Activated T-cell treated with anti-CD3 and anti-CD28 coated beads, Interleukin-2, amount 50 U/mL, for 4 hours (primary cell): ENCODE data around the gene TTLL5. TPM values are rescaled to one million over a fixed set of nuclear protein-coding genes. Genes with fewer than 3 reads are reported as not detected.

Source experiments
- ATAC-seq, 2 donors: fragments of 200-7000 bp; cut with Tn5 transposase; one replicate each; pipeline ENCODE4 v1.10.0; 2021
- DNase-seq: peaks from one replicate; pipeline ENCODE4 v3.0.0-alpha.2; 2020
- H3K27me3 Mint-ChIP-seq: one replicate; pipeline ENCODE4 v1.8.0; 2021; ENCODE audit warnings: low read depth, mixed read lengths
- H3K36me3 Mint-ChIP-seq: one replicate; pipeline ENCODE4 v1.8.0; 2022; ENCODE audit warnings: mixed read lengths; ENCODE audit not compliant: insufficient read depth
- H3K4me1 Mint-ChIP-seq: one replicate; pipeline ENCODE4 v1.8.0; 2021; ENCODE audit warnings: low read depth, mixed read lengths
- H3K4me3 Mint-ChIP-seq: one replicate; pipeline ENCODE4 v1.8.0; 2021; ENCODE audit warnings: mild to moderate bottlenecking, moderate library complexity, mixed read lengths
- H3K9me3 Mint-ChIP-seq: one replicate; pipeline ENCODE4 v1.8.0; 2021; ENCODE audit warnings: mixed read lengths
- total RNA-seq, 3 donors: library from RNA; stranded (reverse); gene quantifications; one replicate each; pipeline ENCODE4 v1.2.1, GENCODE V29; 2021

TTLL5 gene
- total RNA-seq, 3 donors from 2014 or later: 21.1 to 25.0 (median 21.1) TPM

DNA sequence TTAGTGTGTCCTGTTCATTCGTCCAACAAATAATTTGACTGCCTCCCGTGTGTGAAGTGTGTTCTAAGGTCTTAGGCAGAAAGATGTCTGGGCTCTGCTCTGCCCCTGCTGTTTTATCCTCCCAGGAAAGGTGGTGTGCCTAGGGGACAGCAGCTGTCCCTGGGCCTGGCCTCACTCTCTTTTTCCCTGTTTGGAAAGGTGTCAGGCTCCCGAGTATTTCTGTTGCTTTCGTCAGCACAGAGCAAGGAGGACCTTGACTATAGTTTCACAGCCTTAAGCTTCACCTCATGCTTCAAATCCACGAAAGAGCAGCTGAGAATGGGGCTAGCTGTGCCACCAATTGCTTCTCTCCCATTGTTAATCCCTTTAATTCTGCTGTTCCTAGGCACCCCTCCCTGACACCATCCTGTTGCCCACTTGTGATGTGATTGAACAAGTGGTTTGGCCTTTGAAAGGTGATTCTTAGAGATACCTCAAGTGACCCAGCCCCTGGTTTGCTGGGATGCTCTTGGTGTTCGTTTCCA lies 266.6 kb downstream of the TTLL5 start:
- H3K27me3 Mint-ChIP-seq: no peaks in the 10 kb centered on the region
- no peaks in the 10 kb centered on the region for H3K4me1 Mint-ChIP-seq
- peaks cover 7% of the 10 kb centered on the region for H3K36me3 Mint-ChIP-seq
- H3K4me3 Mint-ChIP-seq: no peak overlapping the region
- DNase-seq (no peak), ATAC-seq (no peak)
- H3K9me3 Mint-ChIP-seq: no peaks in the 10 kb centered on the region

DNA sequence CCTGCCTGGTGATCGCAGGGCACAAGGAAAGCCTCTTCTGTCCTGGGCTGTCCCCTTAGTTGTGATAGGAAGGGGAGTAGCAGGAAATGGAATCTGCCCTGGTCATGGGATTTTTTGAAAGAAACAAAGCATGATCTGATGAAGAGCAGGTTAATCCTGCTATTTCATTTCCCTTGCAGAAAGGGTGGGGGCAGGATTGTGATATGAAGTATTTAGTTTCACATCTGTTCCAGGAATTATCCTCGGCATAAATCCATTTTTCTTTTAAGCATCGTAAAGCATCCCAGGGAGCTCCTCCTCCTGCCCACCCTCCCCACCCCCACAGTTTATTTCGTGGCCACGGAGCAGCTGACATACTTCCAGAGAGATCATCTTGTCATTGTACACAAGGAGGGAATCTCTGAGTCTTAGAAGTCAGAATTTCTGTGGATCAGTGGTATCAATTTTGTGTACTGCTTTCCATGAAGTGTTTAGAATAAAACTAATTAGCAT lies 267.7 kb downstream of the TTLL5 start:
- DNase-seq: no peak
- ATAC-seq: no peak
- H3K4me3 Mint-ChIP-seq: no peak overlapping the region

DNA sequence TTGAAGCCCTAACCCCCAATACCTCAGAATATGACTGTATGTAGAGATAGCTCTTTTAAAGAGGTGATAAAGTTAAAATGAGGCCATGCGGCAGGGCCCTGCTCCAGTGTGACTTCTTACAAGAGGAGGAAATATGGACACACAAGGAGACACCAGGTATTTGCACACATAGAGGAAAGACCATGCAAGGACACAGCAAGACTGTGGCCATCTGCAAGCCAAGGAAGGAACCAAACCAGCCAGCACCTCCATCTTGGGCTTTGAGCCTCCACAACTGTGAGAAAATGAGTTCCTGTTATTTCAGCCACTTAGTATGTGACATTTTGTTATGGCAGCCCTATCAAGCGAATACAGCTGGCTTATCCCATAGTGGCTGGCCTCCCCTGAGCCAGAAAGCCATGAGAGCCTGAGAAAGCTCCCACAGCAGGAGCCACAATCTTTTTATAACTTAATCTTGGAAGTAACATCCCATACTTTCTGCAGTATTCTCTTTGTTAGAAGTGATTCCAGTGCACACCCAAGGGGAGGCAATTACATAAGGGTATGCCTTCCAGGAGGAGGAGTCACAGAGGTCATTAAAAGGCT lies 272.8 kb downstream of the TTLL5 start:
- Mint-ChIP-seq H3K4me1 (peaks cover 7% of the 10 kb centered on the region), H3K36me3 (peaks cover 19% of the 10 kb centered on the region), H3K4me3 (no peak overlapping the region), H3K9me3 (no peaks in the 10 kb centered on the region), H3K27me3 (no peaks in the 10 kb centered on the region)
- ATAC-seq (no peak), DNase-seq (no peak)

More for the DNA sequence above, 267.7 kb downstream of the TTLL5 start:
- H3K4me1 Mint-ChIP-seq: no peaks in the 10 kb centered on the region
- H3K27me3 Mint-ChIP-seq: no peaks in the 10 kb centered on the region
- H3K9me3 Mint-ChIP-seq: no peaks in the 10 kb centered on the region
- H3K36me3 Mint-ChIP-seq: peaks cover 11% of the 10 kb centered on the region

DNA sequence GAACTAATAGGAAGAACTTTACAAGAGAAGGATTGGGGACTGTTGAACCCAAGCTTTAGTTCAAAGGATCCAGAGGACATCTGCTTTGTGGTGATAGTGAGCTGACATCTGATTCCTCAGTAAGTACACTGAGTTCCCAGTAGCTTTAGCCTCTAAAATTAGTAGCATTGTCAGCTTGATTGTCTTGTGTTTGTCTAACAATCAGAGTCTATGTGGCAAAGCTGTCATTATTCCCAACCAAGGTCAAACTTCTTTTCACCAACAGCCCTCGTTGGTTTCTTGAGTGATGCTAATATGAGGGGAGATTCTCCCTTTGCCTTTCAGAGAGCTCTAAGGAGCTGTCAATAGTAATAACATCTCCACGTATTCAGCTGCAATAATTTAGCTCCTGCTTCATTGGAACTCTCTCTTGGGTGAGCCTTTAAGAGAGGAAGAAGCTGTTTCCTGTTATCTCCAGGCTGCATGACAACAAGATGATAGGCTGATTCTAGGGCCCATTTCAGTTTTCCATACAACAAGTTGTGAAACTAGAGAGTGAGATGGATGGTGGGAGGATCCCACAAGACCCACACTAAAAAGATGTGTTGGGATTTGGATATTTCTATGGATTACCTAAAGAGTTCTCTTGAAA lies 274.1 kb downstream of the TTLL5 start:
- ATAC-seq (no peak), DNase-seq (no peak)
- Mint-ChIP-seq H3K27me3 (no peaks in the 10 kb centered on the region), H3K4me1 (peaks cover 7% of the 10 kb centered on the region), H3K4me3 (no peak overlapping the region), H3K36me3 (peaks cover 19% of the 10 kb centered on the region), H3K9me3 (no peaks in the 10 kb centered on the region)

DNA sequence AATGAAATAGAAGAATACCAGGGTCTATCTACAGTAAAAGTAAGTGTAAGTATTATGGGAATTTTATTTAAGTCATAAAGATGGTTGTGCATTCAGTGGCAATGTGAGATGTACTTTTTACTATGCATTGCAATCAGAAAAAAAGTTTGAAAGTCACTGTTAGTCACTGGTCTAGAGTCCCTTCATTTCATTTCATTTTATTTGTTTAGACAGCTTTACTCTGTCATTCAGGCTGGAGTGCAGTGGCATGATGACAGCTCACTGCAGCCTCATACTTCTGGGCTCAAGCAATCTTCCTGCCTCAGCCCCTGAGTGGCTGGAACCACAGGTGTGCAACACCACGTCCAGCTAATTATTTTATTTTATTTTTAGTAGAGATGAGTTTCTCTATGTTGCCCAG lies 278.2 kb downstream of the TTLL5 start:
- Mint-ChIP-seq H3K36me3 (peaks cover 20% of the 10 kb centered on the region), H3K9me3 (no peaks in the 10 kb centered on the region), H3K4me1 (peaks cover 7% of the 10 kb centered on the region), H3K4me3 (no peak overlapping the region), H3K27me3 (no peaks in the 10 kb centered on the region)
- no peak for DNase-seq
- ATAC-seq: no peak

DNA sequence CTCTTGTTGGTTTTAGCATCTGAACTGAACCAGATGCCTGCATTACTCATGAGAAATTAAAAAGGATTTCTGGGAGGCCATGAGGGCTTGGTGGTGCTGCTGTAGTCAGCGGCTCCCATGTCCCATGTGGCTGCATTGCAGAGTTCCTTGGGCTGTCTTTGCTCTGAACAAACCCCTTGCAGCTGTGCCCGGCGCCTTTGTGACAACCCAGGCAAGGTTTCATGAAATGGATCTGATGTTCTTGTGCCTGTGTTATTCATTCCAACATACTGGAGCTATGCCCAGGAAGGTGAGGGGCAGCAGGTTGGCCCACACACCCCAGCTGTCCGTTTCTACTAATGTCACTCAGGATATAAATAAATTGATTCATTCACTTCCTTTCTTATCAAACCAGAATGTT lies 280.0 kb downstream of the TTLL5 start:
- Mint-ChIP-seq H3K36me3 (peaks cover 21% of the 10 kb centered on the region), H3K4me1 (no peaks in the 10 kb centered on the region), H3K9me3 (no peaks in the 10 kb centered on the region), H3K4me3 (no peak overlapping the region), H3K27me3 (no peaks in the 10 kb centered on the region)
- DNase-seq (no peak), ATAC-seq (no peak)

DNA sequence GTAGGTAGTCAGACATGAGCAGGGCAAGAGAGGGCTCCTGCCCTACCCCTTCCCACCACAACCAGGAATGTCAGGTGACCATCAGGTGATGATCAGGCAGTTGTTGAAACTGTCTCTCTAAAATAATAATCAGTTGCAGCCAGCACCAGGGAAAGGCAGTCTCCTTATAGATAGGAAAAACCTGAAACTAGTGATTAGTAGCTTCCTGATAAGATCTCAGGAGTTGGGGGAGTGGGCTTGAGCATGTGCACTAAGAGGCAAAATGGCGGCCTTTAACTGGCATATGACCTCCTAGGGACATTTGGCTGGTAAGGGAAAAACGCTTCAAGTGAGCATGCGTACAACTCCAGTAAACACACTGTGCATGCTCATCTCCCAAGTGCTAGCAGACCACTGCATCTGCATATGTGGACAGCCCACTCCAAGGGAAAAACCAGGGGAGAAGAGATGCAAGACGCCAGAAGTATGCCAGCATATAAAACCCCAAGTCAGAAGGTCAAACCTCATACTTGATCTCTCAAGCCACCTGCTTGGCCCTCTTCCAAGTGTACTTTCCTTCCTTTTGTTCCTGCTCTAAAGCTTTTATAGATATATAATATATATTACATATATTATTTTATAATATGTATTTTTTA lies 283.7 kb downstream of the TTLL5 start:
- Mint-ChIP-seq H3K9me3 (no peaks in the 10 kb centered on the region), H3K4me1 (no peaks in the 10 kb centered on the region), H3K4me3 (no peak overlapping the region), H3K27me3 (no peaks in the 10 kb centered on the region), H3K36me3 (peaks cover 13% of the 10 kb centered on the region)
- DNase-seq: no peak
- no peak for ATAC-seq

DNA sequence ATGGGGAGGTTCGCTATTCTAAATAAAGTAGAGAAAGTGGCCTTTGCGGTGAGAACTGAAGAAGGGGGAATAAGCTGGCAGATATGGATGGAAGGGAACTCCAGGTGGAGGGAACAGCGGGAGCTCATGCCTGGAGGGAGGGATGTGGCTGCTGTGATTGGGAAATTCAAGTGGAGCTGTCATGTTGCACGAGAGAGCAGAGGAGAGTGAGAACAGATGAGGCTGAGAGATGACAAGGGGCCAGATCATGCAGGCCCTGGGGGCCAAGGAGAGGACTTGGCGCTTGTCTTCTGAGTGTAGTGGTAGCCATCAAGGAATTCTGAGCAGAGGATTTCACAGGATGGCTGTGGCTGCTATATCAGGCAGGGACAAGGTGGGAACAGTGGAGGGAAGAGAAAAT lies 285.7 kb downstream of the TTLL5 start:
- ATAC-seq: no peak
- no peaks in the 10 kb centered on the region for H3K27me3 Mint-ChIP-seq
- peaks cover 16% of the 10 kb centered on the region for H3K36me3 Mint-ChIP-seq
- no peak overlapping the region for H3K4me3 Mint-ChIP-seq
- H3K4me1 Mint-ChIP-seq: no peaks in the 10 kb centered on the region
- no peak for DNase-seq
- H3K9me3 Mint-ChIP-seq: peaks cover 1% of the 10 kb centered on the region

DNA sequence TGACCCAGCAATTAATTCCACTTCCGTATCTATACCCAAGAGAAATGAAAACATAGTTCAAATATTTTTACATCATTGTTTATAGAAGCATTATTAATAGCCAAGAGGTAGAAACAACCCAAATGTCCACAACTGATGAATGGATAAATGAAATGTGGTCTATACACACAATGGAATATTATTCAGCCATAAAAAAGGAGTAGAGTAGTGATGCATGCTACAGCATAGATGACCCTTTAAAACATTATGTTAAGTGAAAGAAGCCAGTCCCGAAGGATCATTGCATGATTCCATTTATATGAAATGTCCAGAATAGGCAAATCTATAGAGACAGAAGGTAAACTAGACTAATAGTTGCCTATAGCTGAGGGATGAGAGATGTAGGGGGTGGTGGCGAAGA lies 291.4 kb downstream of the TTLL5 start:
- ATAC-seq (no peak), DNase-seq (no peak)
- Mint-ChIP-seq H3K9me3 (peaks cover 9% of the 10 kb centered on the region), H3K36me3 (peaks cover 13% of the 10 kb centered on the region), H3K4me3 (no peak overlapping the region), H3K27me3 (no peaks in the 10 kb centered on the region), H3K4me1 (no peaks in the 10 kb centered on the region)

DNA sequence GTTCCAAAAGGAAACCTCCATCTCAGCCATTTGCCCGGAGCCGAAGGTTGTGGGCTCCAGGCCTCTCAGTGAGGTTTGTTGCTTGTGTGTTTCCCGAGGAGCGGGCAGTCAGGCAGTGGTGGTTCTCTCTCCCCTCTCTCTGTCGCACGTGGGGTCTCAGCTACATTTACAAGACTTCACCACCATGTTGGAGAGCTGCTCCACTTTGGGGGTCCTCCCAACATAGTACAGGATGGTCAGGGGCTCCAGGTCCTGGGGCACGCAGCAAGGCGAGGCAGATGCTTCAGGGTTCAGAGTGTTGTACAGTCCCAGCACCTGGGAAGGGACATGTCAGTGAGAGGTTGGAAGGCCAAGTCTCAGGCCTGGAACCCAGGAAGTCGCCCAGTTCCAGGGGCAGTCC lies 298.0 kb downstream of the TTLL5 start:
- Mint-ChIP-seq H3K9me3 (no peaks in the 10 kb centered on the region), H3K27me3 (no peaks in the 10 kb centered on the region), H3K36me3 (peaks cover 24% of the 10 kb centered on the region), H3K4me3 (no peak overlapping the region), H3K4me1 (no peaks in the 10 kb centered on the region)
- DNase-seq: no peak
- ATAC-seq: no peak

DNA sequence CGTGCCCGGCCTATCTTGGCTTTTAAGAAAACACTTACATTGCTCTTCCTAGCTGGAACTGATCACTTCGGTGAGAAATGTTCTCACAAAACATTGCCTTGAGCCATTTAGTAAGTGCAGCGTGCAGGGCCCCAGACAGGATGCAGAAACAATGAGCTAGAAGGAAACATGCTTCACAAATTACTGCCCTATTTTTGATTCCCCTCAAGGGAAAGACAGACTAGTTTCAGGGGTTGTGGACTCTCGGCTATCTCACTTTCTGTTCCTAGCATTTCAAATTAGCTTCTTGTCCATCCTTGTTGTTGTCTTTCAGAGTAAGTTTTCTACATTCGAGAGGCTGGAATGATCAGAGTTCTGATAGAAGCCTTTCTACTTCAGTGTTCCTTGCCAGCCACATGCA lies 299.2 kb downstream of the TTLL5 start:
- no peak overlapping the region for H3K4me3 Mint-ChIP-seq
- H3K9me3 Mint-ChIP-seq: no peaks in the 10 kb centered on the region
- no peak for ATAC-seq
- peaks cover 26% of the 10 kb centered on the region for H3K36me3 Mint-ChIP-seq
- H3K4me1 Mint-ChIP-seq: no peaks in the 10 kb centered on the region
- no peak for DNase-seq
- H3K27me3 Mint-ChIP-seq: no peaks in the 10 kb centered on the region

DNA sequence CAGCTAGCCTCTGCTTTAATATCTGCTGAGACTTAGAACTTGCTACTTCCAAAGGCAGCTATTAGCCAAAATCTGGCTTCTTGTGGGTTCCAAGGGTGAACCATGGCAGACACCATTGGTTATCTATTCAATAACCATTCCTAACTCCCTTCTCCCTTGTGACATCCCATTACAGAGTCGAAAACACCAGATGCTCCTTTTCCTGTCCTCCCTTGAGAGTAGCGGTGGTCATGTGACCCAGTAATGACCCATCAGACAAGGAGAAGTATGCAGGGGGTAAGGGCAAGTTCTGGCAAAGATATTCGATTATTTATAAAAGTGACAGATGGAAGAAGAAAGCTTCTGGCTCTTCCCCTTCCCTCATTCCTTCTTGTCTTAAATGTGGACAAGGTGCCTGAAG lies 300.6 kb downstream of the TTLL5 start:
- DNase-seq (no peak), ATAC-seq (no peak)
- Mint-ChIP-seq H3K4me3 (no peak overlapping the region), H3K27me3 (no peaks in the 10 kb centered on the region), H3K4me1 (no peaks in the 10 kb centered on the region), H3K36me3 (peaks cover 37% of the 10 kb centered on the region), H3K9me3 (no peaks in the 10 kb centered on the region)

DNA sequence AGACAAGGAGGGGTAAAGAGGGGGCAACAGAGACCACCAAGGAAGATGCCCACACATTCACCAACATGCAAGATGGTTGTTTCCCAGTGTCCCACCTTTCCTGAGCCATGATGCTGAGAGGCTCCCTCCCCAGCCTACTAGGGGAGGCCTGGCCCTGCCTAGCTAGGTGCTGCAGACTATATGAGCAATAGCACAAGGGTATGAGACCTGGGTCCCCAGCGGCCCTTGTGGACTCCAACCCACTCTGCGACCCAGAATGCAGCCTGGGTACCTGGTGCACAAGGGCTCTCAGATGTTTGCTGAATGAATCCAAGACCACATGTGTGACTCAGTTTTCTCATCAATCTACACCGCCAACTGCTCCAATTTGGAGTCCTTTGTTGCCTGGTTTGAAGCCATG lies 306.8 kb downstream of the TTLL5 start:
- ATAC-seq: no peak
- H3K4me1 Mint-ChIP-seq: no peaks in the 10 kb centered on the region
- DNase-seq: no peak
- H3K27me3 Mint-ChIP-seq: no peaks in the 10 kb centered on the region
- no peak overlapping the region for H3K4me3 Mint-ChIP-seq
- H3K9me3 Mint-ChIP-seq: no peaks in the 10 kb centered on the region
- peaks cover 20% of the 10 kb centered on the region for H3K36me3 Mint-ChIP-seq

DNA sequence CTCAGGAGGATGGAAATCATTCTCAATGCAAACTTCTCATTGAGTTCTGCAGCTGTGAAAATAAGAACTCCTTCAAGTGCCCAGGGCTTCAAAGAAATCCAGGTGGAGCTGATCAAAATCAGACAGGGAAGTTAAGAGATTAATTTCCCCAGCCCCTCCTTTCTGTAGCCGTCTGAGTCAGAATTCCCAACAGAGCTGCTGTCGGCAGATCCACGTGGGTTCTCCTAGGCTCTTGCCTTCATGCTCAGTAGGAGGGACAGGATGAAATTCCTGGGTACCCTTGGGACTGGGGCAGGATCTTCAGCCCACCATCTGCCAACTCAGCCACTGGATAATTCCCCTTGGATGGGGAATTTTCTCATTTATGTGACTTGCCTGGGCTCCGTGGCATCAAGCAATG lies 307.4 kb downstream of the TTLL5 start:
- H3K4me3 Mint-ChIP-seq: no peak overlapping the region
- ATAC-seq (no peak), DNase-seq (no peak)
- H3K27me3 Mint-ChIP-seq: no peaks in the 10 kb centered on the region
- H3K4me1 Mint-ChIP-seq: no peaks in the 10 kb centered on the region
- no peaks in the 10 kb centered on the region for H3K9me3 Mint-ChIP-seq
- H3K36me3 Mint-ChIP-seq: peaks cover 19% of the 10 kb centered on the region

DNA sequence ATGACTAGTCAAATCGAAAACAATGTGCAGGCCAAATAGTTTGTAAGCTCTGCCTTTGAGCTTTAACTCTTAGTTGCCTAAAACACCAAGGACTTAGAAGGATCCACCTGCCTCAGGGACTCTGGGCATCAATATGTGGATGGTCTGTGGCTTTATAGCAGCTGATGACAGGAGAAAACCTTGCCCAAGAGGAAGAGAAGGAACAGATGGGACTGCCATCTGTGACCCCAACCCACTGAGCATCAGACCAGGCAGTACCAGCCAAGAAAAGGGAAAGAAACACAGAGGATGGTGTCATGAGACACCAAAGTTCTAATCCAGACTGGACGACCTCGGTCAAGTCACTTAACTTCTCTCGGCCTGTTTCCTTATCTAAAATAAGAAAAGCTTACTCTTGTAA lies 308.1 kb downstream of the TTLL5 start:
- ATAC-seq: no peak
- Mint-ChIP-seq H3K27me3 (no peaks in the 10 kb centered on the region), H3K36me3 (peaks cover 19% of the 10 kb centered on the region), H3K9me3 (no peaks in the 10 kb centered on the region), H3K4me3 (no peak overlapping the region), H3K4me1 (no peaks in the 10 kb centered on the region)
- DNase-seq: no peak
